Central memory CD4-positive, alpha-beta T cell (primary cell): ENCODE results near the gene METRNL.
"Not testable (repeated sequence)": the region's sequence is repeated elsewhere in the genome, so short reads cannot be mapped to it uniquely, and the experiment has no call there.

Source experiments
- DNase-seq: peaks from one replicate; pipeline ENCODE4 v3.0.0; 2022

METRNL gene

DNA sequence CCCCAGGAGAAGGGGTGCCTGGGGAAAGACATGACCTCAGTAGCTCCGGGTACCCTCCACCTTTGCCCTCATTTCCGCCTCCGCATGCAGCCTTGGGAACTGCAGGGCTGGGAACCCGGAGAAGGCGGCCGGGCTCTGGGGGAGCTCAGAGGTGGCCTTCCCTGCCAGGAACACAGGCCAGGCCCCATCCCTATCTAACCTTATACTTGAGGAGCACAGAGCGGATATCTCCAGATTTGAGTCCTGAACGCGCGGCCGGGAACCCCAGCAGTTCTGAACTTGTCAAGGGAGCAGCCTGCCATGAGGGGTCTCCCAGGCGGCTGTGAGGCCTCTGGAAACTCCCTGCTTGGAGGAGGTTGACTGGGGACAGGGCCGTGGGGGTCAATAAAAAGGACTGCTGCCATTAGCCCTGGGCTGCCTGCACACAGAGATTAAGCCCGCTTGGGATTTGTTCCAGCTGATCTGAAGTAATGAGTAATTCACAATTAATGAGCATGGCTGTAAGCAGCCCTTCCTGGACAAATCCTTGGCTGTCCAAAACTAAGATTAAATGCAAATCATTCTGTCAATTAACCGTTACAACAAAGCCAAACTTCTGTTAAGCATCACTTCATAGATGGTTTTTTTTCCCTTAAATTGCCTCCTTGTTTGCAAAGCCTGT is 26.3 kb upstream of the METRNL start:
- no peak for DNase-seq

DNA sequence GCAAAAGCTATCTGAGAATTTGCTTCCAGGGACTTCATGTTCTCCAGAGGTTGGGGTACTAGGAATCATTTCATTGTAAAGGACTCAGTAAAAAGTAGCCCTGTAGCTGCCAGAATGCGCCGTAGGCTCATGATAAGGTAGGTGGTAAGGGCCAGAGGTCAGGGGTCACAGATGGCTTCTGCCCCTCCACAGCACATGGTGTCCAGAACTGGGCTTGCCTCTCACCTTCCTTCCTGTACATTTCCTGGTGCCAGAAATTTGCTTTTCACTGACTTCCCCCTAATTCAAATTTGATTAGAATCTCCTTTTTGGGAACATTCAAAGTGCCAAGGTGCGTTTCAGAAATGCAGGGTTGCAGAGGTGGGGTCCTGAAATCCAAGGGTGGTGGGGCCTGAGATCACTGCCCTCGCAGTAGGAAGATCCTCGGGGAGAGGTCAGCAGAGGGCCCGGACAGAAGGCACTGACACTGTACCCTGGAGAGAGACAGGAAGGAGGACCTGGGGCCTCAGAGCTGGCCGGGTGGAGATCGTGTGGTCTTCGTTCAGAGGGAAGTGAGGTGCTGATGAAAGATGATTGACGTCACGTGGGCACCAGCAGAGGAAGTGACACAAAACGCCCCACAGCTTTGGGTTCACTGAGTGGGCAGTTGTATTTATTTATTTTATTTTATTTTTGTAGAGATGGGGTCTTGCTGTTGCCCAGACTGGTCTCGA is 25.5 kb upstream of the METRNL start:
- DNase-seq, result peak; percentile 23

DNA sequence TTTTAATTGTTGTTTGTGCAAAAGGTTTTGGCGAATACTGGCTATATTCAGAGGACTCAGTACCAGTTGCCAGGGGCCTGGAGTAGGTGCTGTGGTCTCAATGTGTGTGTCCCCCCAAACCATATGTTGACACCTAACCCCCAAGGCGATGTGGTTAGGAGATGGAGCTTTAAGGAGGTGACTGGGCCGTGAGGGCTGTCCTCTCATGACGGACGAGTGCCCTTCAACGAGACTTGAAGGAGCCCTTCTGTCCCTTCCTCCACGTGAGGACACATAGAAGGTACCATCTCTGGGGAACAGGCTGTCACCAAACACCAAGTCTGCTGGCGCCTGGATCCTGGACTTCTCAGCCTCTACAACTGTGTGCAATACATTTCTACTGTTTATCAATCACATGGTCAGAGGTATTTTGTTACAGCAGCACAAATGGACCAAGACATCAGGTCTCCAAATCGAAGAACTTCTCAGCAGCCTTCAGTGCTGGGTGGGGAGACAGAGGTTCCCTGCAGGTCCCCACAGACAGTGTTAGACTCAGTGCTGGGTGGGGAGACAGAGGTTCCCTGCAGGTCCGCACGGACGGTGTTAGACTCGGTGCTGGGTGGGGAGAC is 24.8 kb upstream of the METRNL start:
- DNase-seq, result no peak

DNA sequence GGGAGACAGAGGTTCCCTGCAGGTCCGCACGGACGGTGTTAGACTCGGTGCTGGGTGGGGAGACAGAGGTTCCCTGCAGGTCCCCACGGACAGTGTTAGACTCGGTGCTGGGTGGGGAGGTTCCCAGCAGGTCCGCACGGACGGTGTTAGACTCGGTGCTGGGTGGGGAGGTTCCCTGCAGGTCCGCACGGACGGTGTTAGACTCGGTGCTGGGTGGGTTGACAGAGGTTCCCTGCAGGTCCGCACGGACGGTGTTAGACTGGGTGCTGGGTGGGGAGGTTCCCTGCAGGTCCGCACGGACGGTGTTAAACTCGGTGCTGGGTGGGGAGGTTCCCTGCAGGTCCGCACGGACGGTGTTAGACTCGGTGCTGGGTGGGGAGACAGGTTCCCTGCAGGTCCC is 24.2 kb upstream of the METRNL start:
- DNase-seq, result not testable (repeated sequence)

DNA sequence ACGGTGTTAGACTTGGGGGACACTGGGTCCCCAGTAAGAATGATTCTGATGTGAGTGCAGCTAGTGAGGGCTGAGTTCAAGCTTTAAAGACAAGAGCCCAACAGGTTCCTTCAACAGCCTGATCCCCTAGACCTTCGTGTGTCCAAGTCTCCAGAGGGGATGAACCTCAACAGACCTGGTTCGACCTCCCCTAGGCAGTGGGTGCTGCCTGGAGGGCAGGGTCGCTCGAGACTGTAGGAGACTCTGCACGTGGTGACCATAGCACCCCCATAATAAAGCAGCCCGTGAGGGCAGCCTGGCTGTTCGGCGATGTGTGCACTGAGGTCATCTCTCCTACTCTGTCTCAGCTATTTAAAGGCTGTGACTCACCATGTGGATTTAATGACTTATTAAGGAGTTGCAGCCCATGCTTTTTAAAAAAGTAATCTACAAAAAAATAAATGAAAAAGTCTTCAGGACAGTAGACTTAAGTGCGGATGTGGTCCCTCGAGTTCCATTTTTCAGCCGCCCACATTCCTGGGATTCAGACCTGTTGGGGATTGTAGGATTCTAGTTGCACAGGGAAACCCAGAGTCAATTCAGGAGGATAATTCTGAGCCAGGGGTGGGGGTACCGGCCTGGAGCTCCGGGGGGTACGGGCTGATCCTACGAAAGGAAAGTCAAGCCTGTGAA is 23.4 kb upstream of the METRNL start:
- no peak for DNase-seq

DNA sequence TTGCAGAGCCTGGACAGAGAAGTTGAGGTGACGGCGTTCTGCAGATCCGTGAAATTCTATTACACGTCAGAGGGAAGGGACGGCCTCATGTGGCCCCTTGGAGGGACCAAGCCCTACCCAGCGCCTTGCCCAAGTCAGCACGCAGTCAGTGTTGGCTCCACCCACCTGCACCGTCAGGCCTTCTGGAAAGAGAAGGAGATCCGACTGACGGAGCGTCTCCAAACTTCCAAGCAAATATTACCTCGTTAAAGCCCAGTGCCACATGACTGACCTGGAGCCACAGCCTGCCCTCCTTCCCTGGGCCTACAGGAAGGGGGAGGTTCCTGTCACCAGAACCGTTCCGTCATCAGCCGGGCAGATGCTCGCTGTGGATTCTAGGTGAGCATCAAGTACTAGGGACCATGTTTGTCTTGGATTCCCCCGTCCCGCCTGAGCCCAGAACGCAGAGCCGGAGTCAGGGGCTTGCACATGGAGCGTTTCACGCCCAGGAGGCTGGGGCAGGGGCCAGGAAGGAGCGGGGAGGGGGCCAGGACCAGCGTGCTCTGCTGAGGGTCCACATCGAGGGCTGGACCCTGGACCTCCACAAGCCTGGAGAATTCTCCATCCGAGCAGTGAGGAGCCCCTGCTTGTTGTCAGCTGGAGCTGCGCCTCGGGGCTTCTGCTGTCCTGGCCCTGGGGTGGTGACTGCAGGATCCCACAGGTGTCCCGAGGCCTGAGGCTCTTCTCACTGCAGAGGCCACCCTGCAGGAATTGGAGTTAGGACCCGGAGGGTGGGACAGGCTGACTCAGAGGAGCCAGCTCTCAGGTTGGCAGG is 22.6 kb upstream of the METRNL start:
- DNase-seq, result no peak

DNA sequence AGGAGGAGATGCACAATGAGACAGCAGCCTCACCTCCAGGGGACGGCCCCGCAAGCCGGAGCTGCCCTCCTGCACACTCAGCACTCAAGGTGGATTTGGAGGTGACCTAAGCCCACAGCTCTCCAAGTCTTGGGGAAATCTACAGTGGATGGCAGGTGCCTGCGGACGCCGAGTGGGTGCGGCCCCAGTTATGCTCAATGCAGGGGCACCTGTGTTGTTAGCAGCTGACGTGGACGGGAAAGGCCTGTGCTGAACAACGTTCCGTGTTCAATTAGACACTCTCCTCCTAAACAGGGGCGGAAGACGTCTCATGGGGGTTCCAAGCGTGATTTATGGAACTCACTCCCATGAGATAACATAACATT is 22.0 kb upstream of the METRNL start:
- no peak for DNase-seq

DNA sequence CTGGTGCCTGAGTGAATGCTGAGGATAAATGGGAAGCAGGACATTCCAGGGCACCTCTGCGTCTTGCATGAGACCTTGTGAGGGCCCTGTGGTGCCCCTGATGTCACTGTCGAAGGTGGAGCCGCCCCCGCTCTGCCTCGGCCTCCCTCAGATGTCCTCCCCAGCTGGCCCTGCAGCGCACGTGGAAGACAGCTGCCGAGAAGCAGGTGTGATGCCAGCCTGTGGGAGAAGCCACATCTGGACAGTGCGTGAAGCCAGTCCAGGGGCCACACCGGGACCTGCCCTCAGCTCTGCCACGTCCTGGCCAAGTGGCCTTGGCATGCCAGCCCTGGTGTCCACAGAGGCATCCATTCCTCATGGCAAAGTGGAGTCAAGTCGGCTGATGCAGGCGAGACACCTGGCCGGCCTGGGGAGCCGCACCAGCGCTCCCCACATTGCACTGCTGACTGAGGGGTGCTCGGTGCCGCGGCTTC is 21.6 kb upstream of the METRNL start:
- DNase-seq, result no peak

DNA sequence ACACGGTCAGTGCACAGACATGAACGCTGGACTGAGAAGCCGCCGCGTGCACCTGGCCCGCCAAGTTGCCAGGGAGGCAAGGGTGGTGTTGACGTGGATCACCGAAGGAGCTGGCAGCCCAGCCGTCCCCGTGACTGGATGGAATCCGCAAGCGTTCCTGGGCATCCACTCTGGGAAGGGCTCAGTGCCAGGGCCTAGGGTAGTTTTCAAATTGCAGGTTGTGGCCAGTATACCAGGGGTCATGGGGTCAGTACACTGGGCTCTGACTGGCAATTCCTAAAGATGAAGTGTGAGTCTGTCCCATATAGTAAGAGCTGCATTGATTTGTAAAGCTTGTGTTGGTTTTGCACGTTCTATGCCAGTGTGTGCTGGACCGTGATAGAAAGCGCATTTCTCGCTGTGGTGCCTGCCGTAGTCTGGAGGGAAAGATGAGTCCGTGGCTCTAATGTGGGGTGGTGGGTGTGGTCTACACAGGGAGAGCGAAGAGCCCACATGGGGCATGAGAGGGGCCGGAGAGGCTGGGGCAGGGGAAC is 21.1 kb upstream of the METRNL start:
- DNase-seq, result no peak

DNA sequence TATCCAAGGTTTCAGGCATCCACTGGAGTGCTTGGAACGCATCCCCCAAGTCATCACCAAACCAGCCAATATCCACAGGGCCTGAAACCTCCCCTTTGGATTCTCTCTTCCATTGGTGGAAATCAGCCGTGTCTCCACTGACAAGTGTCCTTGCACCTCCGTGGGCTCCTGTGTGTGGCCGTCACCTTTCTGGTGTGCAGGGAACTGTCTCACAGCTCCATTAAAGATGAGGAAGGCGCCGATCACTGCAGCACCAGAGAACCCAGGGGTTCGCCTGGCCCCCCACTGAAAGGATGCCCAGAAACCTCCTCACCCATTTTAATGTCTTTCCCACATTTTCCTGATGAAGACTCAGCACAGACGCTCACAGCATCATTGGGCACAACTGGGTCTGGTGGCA is 17.8 kb upstream of the METRNL start:
- DNase-seq, result no peak

DNA sequence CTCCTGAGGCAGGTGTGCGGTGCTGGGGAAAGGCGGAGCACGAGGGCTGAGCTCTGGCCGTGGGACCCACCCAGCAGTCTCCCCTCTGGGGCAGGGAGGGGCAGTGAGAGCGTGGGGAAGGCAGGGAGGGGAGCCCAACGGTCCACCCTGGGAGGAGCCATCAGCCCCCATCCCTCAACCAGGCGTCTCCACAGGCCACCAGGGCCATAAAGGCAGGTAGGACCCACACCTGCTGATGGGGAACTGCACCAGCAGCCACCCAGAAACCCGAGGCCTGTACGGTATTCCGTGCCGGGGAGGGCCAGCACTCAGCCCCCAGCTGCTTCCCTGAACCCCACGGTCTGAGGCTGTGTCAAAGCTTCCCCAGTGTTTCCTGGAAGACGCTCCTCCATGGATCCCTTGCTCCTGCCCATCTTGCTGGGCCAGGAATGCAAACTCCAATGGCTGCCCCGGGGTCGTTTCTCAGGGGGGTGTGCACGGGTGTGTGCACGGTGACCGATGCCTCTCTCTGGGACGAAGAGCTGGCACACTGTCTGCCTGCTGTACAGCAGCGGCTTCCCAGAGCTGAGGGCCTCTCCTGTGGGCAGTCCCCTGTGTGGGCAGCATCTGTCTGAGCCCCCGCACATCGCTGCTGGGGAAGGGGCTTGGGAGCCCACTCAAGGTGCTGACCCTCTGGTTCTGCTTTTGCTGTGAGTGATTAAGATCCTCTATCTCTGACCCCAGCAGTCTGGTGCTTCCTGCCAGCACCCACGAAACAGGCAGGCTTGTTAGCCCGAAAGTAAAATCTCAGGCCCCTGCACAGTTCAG is 17.2 kb upstream of the METRNL start:
- DNase-seq, result no peak

DNA sequence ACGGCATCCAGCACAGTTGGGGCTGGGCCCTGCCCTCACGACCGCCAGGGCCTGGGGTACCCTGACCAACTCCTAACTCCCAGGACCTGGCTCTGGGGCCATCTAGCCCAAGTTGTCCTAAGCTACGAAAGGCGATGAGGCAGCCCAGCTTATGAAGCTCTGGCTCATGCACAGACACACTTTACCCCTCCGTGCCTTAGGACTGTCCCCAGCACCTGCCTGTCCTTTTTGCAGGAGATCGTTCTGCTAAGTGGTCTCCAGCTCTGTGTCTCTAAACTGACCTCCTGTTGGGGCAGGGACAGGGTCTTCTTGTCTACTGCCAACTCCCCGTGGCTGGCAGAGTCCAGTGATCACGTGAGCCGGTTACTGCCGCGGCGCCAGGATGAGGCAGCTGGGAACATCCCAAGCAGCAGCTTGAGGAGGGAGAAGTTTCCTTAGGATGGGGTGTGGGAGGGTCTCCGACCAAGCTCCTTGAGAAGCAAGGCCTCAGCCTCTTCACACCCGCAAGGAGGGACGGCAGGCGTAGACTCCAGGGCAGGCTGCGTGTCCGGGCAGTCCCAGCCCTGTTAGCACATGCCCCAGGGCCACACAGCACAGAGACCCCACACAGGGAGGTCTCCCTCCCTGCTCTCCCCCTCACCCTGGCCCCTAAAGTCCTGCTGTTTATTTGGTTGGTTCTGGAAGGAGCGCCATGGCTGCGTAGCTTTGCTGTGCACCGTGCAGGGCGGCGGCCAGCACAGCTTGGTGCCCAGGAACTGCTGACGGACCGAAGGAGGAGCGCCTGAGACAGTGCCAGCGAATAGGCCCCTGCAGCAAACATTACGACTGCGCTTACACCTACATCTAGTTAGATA is 16.4 kb upstream of the METRNL start:
- DNase-seq, result no peak

DNA sequence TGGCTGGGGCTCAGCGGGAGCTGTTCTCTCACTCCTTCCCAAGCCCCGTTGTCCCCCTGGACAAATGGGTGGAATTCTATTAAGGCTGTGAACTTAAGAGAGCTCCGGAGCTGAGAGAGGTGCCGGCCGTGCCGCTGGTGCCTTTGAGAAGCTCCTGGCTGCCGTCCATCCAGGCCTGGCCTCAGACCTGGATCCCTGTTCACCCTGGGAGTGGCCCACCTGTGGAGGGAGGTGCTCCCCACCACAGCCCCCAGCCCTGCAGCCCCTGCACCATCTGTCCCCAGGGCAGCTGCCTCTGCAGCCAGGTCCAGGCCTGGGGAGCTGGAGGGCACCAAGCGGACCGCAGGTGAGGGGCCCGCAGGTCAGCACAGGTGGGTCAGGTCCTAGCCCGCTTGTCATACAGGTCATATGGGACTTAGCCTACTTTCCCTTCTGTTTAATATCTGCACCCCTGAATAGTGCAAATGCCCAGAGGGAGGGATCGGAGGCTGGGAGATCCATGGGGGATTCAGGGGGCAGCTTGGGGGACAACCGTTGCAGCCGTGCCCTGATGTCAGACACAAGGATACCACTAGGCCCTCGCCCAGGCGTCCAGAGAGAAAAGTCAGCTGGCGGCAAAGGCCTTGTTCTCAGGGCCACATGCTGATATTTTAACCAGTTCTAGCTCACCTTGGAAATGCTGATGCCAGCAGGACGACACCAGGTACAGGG is 15.2 kb upstream of the METRNL start:
- DNase-seq, result no peak

DNA sequence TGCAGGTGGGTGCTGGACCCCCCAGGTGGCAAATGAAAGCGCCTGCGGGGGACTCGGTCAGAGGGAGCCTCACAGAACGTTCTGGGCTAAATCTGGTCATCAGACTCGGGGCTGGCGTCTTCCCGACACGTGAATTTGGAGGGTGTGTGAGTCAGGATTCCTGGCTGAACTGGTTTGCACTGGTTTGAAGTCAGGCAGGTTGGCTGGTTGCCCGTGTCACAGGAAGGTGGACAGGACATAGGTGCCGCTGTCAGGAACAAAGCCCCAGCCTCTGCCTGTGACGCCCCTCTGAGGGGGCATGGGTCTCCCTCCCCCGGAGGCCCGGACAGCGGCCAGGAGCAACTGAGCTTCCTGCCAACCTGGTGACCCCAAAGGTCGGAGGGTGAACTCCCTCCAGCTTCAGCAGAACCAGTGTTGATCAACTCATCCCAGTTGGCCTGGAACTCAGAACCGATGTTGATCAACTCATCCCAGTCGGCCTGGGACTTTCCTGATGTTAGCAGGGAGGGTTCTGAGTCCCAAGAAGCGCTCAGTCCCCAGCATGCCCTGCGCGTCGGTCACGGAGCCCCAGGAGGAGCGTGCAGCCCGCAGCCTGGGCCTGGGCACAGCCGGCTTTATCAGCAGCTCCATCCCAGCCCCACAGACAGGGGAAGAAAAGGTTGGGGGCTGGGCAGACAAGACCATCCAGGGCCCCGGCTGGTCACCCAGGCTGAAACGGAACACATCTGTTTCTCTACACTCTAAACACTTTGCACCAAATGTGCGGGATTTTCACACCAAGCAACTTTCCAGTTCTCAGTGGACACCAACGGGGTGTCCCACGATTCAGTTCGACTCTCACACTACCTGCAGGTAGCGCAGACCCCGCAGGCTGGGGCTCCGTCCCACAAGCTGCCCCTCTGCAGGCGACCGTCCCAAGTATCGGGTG is 14.4 kb upstream of the METRNL start:
- no peak for DNase-seq

DNA sequence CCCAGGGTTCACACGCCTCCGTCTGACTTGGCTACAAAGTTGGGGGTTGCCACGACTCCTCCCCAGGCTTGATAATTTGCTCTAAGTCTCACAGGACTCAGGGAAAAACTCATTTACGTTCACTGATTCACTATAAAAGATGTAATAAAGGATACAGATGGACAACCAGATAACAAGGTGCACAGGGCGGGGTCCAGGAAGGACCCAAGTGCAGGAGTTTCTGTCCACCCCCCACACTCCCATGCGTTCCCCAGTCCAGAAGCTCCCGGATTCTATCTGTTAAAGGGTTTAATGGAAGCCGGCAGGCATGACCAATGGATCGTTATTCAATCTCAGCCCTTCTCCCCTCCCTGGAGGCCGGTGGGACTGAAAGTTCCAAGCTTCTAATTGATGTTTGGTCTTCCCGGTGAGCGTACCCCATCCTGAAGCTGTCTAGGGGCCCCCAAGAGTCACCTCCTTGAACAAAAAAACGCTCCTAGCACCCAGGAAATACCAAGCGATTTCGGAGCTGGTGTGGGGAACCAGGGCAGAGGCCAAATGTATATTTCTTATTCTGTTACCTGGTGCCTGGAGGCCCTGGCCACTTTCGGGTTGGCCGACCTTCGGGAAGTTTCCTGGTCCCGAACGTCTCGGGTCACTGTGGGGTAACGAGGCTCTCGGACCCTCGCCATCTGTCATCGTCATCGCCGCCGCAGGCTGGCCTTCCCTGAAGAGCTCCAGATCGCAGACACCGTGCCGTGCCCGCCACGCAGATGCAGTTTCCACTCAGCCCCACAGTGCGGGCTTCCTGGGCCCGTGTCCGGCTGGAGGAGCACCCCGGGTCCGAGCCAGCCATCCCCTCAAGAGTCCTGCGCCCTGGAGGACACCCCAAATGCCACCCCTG is 13.5 kb upstream of the METRNL start:
- no peak for DNase-seq

DNA sequence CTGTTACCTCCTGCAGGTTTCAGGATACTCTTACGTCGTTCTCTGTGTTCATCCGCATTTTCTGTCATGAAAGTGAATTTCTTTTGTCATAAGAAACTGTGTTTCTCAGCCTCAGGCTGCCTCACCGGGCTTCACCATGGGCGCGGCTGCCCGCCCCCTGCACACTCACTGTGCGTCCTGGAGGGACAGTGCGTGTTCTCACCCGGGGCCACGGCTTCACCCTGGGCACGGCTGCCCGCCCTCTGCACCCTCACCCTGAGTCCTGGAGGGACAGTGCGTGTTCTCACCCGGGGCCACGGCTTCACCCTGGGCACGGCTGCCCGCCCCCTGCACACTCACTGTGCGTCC is 12.9 kb upstream of the METRNL start:
- not testable (repeated sequence) for DNase-seq

DNA sequence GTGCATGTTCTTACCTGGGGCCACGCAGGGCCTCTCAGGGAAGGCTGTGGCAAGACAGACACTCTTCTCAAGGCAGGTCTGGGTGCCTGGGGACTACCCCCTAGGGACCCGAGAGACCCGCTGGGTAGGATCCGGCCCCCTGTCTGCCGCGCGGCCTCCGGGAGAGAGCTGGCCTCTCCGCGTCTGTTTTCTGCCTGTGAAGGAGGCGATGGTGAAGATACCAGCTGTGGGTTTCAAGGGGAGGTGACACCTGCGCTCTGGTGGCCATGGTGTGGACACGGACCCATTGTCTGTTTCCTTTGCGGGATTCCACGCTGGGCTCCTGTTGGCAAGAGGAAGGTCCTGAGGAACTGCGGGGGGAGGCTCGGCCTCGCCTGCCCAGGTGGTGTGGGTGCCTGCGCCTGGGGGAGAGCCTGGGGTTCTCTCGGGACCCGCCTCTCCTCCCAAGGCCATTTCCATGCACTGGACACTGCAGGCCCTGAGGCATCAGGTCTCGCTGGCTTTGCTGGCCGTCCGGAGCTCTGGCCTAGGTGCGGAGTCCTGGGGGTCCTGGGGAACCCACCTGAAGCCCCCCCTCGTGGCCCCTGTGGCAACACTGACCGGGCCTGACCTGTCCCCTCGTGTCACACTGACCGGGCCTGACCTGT is 12.2 kb upstream of the METRNL start:
- DNase-seq, result no peak
